ENCODE data around the gene NEB. TPM values are rescaled to one million over a fixed set of nuclear protein-coding genes. Genes with fewer than 3 reads are reported as not detected.

NEB gene
- total and polyA plus RNA-seq, 9 donors = 0.18 to 1.8 (median 0.26) TPM

DNA sequence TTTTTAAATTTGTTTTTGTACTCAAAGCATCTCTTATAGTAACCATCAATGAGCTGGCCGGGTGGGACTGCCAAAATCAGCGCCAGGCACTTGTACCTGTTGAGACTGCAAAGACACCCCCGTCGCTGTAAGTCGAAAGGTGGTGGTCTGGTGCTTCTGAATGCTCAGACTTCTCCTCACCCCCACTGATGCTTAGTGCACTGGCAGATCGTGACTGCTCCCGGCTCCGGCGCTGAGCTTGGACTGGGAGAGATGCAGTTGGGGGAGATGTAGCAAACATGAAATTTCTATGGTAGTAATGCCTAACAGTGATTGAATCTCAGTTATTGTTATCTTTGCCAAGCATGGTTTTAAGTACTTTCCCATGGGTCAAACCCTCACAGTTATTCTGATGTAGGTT lies 244.0 kb downstream of the NEB start:
- WGBS, 3 donors = 95 to 98% (median 96%) methylated on average over 9 of the region's 9 CpGs

GRCh38 chr2:151486053-151486452 lies 248.2 kb downstream of the NEB start:
- Histone ChIP-seq H3K36me3 (no peaks in the 10 kb centered on the region), H3K27ac (no peak overlapping the region), H3K9me3 (no peaks in the 10 kb centered on the region), H3K4me1 (ENCODE audit: insufficient read depth) (no peaks in the 10 kb centered on the region), H3K4me3 (no peak overlapping the region), H3K27me3 (no peaks in the 10 kb centered on the region)
- DNase-seq = no peak
- TF ChIP-seq CTCF (IDR thresholded peaks at IDR 0.05) (no peak), POLR2A (IDR thresholded peaks at IDR 0.05) (no peak), EP300 (IDR thresholded peaks at IDR 0.05) (no peak)
- WGBS, 3 donors = 93 to 95% (median 94%) methylated on average over 1 of the region's 1 CpG
- intact Hi-C loops (cut with DNase I) = no loop called here

More for the DNA sequence above, 244.0 kb downstream of the NEB start:
- Histone ChIP-seq H3K27me3 (no peaks in the 10 kb centered on the region), H3K27ac (no peak overlapping the region), H3K9me3 (no peaks in the 10 kb centered on the region), H3K4me1 (ENCODE audit: insufficient read depth) (no peaks in the 10 kb centered on the region), H3K36me3 (no peaks in the 10 kb centered on the region), H3K4me3 (no peak overlapping the region)
- DNase-seq = no peak
- intact Hi-C loops (cut with DNase I) = no loop called here
- TF ChIP-seq POLR2A (IDR thresholded peaks at IDR 0.05) (no peak), CTCF (IDR thresholded peaks at IDR 0.05) (no peak), EP300 (IDR thresholded peaks at IDR 0.05) (no peak)

- Histone ChIP-seq H3K9me3 (no peaks in the 10 kb centered on the region), H3K27me3 (no peaks in the 10 kb centered on the region), H3K27ac (no peak overlapping the region), H3K4me3 (no peak overlapping the region), H3K4me1 (ENCODE audit: insufficient read depth) (no peaks in the 10 kb centered on the region), H3K36me3 (no peaks in the 10 kb centered on the region)
- 97 to 100% (median 98%) methylated on average over 4 of the region's 4 CpGs for WGBS, 3 donors
- TF ChIP-seq POLR2A (IDR thresholded peaks at IDR 0.05) (no peak), EP300 (IDR thresholded peaks at IDR 0.05) (no peak), CTCF (IDR thresholded peaks at IDR 0.05) (no peak)
- DNase-seq = no peak
- intact Hi-C loops (cut with DNase I) = loop anchor here in 1 of 4 donors (5.0 kb wide), 1 partner anchor 278 kb away; no protein-coding TSS in a partner anchor
Measured at GRCh38 chr2:151484100-151484499, 250.2 kb downstream of the NEB start.

DNA sequence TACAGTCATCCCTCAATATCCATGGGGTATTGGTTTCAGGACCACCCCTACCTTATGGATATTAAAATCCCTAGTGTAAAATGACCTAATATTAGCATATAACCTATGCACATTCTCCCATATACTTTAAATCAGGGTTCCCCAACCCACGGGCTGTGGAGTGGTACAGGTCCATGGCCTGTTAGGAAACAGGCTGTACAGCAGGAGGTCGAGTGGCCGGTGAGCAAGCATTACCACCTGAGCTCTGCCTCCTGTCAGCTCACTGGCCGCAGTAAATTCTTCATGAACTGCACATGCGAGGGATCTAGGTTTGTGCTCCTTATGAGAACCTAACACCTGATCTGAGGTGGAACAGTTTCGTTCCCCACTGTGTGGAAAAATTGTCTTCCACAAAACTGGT lies 250.7 kb downstream of the NEB start:
- Histone ChIP-seq H3K27me3 (no peaks in the 10 kb centered on the region), H3K36me3 (no peaks in the 10 kb centered on the region), H3K9me3 (no peaks in the 10 kb centered on the region), H3K27ac (no peak overlapping the region), H3K4me1 (ENCODE audit: insufficient read depth) (no peaks in the 10 kb centered on the region), H3K4me3 (no peak overlapping the region)
- no peak for DNase-seq
- intact Hi-C loops (cut with DNase I) = loop anchor here in 1 of 4 donors (5.0 kb wide), 1 partner anchor 279 kb away; no protein-coding TSS in a partner anchor
- 96 to 98% (median 97%) methylated on average over 6 of the region's 6 CpGs for WGBS, 3 donors
- TF ChIP-seq POLR2A (IDR thresholded peaks at IDR 0.05) = no peak
- TF ChIP-seq EP300 (IDR thresholded peaks at IDR 0.05) = no peak
- TF ChIP-seq CTCF (IDR thresholded peaks at IDR 0.05) = no peak
